Gastrocnemius medialis (tissue), 4 donors: ENCODE data around the gene MDM2.

ENCODE experiments used
- CTCF ChIP-seq, 5 experiments: fragments of 450-650 bp in 3 of 5; fragments of 200-600 bp in 2 of 5; sonication (generic) in 2 of 5; IDR thresholded peaks in 4 of 5; conservative IDR thresholded peaks in 1 of 5; 1 replicate in 4 of 5; 2 replicates in 1 of 5; pipeline ENCODE4 v1.5.1; 2016 to 2019; ENCODE audit warnings: antibody characterized with exemption in 5 of 5, mild to moderate bottlenecking in 3 of 5, moderate library complexity in 3 of 5
- POLR2A ChIP-seq, 2 donors: fragments of 450-650 bp; IDR thresholded peaks; one replicate each; pipeline ENCODE4 v1.6.1; 2017; ENCODE audit warnings: antibody characterized with exemption in 2 of 2, mild to moderate bottlenecking in 2 of 2, moderate library complexity in 2 of 2

DNA sequence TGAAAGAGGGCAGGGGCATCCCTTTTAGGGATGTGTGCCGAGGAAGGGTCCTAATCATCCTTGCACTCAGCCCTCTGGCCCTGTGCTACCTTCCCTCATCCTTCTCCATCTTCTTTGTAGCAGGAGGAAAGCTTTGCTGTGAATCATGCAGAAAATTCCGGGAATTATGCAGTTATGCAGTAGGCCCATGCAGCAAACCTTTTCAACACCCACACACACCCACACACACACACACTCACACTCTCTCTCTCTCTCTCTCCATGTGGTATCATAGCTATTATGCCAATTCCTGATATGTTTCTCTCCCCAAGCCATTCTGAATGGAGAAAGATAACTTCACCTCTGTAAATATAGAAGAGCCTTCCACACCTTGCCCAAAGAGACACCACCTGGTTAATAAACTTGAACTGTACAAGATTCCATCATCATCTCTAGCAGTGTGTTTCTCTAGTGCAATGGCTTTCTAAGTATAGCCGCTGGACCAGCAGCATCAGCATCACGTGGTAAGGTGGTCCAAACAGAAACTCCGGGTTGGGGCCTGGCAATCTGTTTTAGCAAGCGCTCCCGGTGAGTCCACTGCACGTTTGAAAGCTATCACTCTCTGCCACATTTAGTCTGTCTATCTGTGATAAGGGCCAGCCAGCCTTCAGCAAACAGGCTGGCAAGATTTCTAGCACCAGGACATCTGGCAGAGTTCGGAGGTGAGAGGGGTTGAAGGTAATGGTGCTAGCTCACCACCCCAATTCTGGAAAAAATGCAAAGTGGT lies 57.6 kb downstream of the MDM2 start:
- TF ChIP-seq CTCF (IDR thresholded peaks at IDR 0.05 in 4 of 5, conservative IDR thresholded peaks at IDR 0.05 in 1 of 5) (no peak), POLR2A (IDR thresholded peaks at IDR 0.05) (no peak)
